H1 (cell line): ENCODE data around the gene DCLRE1B. TPM values are rescaled to one million over a fixed set of nuclear protein-coding genes. Genes with fewer than 3 reads are reported as not detected.

ENCODE experiments used
- BRCA1 ChIP-seq: IDR thresholded peaks from 2 replicates; pipeline ENCODE4 v1.6.1; 2012; ENCODE audit warnings: low read depth, low read length, improper control_type of control experiment
- EGR1 ChIP-seq: IDR thresholded peaks from 2 replicates; pipeline ENCODE4 v1.6.1; 2011; ENCODE audit warnings: low read depth, low read length, borderline replicate concordance
- NANOG ChIP-seq: IDR thresholded peaks from 2 replicates; pipeline ENCODE4 v1.6.1; 2011; ENCODE audit warnings: low read length, low read depth, mild to moderate bottlenecking, inconsistent platforms; ENCODE audit not compliant: insufficient read depth, poor library complexity, severe bottlenecking
- RAD21 ChIP-seq, 2 experiments: IDR thresholded peaks in 1 of 2; conservative IDR thresholded peaks in 1 of 2; 2 replicates each; pipeline ENCODE4 v1.6.1; 2011; ENCODE audit warnings: low read depth in 2 of 2, low read length in 2 of 2, improper control_type of control experiment in 1 of 2, inconsistent platforms in 1 of 2, mild to moderate bottlenecking in 1 of 2, moderate library complexity in 1 of 2
- RBBP5 ChIP-seq: IDR thresholded peaks from 2 replicates; pipeline ENCODE4 v1.7.1; 2012; ENCODE audit warnings: low read depth, mild to moderate bottlenecking, inconsistent platforms, low read length, moderate library complexity, borderline replicate concordance
- RXRA ChIP-seq: IDR thresholded peaks from 2 replicates; pipeline ENCODE4 v1.6.1; 2011; ENCODE audit warnings: low read depth, mild to moderate bottlenecking, low read length, moderate library complexity; ENCODE audit not compliant: insufficient read depth
- TCF12 ChIP-seq: IDR thresholded peaks from 2 replicates; pipeline ENCODE4 v1.6.1; 2011; ENCODE audit warnings: low read depth, mild to moderate bottlenecking, low read length
- TEAD4 ChIP-seq: IDR thresholded peaks from 2 replicates; pipeline ENCODE4 v1.6.1; 2012; ENCODE audit warnings: low read depth, low read length, inconsistent platforms, mixed read lengths
- polyA plus RNA-seq, 7 experiments: library from polyadenylated mRNA; depleted of rRNA in 3 of 7; stranded (reverse) in 5 of 7; unstranded in 2 of 7; fragments of >200 nt in 5 of 7; fragments of 200-250 nt in 2 of 7; gene quantifications; 1 replicate in 5 of 7; 2 replicates in 1 of 7; 4 replicates in 1 of 7; pipeline versions ENCODE4 v1.2.1 to v1.2.3, GENCODE V29; 2011 to 2013; ENCODE audit warnings: missing spikeins in 2 of 7, mixed read lengths in 2 of 7
- total RNA-seq: library from RNA; stranded (reverse); fragmentation: NEBNext Ultra II Directional; extraction: Animal tissue kit (Norgen Biotek cat#: 25700); gene quantifications from 2 replicates; pipeline ENCODE4 v1.2.1, GENCODE V29; 2021
- TF ChIP-seq, protein P1 (sequence below): fragments of 300-600 bp; sonication (generic); IDR thresholded peaks from 2 replicates; pipeline ENCODE4 v1.7.1; 2012; ENCODE audit warnings: low read length, moderate library complexity, mild to moderate bottlenecking, inconsistent platforms; ENCODE audit not compliant: insufficient replicate concordance

Gene DCLRE1B
- total and polyA plus RNA-seq, 2 of the 8 experiments (the other 6 are each of a cell fraction or from before 2014, with no cell fraction given), result 5.5 to 11.0 TPM

- no peak for TF ChIP-seq BRCA1
- no peak for TF ChIP-seq EGR1
- no peak for TF ChIP-seq RBBP5
- peak; percentile 29 to 37; a peak in 2 of 4 replicates for TF ChIP-seq RAD21 (IDR thresholded peaks at IDR 0.05 in 1 of 2, conservative IDR thresholded peaks at IDR 0.05 in 1 of 2; ENCODE audit: low read depth in 2 of 2, low read length in 2 of 2)
- no peak for TF ChIP-seq TEAD4
- no peak for TF ChIP-seq TCF12
- TF ChIP-seq, protein P1, sequence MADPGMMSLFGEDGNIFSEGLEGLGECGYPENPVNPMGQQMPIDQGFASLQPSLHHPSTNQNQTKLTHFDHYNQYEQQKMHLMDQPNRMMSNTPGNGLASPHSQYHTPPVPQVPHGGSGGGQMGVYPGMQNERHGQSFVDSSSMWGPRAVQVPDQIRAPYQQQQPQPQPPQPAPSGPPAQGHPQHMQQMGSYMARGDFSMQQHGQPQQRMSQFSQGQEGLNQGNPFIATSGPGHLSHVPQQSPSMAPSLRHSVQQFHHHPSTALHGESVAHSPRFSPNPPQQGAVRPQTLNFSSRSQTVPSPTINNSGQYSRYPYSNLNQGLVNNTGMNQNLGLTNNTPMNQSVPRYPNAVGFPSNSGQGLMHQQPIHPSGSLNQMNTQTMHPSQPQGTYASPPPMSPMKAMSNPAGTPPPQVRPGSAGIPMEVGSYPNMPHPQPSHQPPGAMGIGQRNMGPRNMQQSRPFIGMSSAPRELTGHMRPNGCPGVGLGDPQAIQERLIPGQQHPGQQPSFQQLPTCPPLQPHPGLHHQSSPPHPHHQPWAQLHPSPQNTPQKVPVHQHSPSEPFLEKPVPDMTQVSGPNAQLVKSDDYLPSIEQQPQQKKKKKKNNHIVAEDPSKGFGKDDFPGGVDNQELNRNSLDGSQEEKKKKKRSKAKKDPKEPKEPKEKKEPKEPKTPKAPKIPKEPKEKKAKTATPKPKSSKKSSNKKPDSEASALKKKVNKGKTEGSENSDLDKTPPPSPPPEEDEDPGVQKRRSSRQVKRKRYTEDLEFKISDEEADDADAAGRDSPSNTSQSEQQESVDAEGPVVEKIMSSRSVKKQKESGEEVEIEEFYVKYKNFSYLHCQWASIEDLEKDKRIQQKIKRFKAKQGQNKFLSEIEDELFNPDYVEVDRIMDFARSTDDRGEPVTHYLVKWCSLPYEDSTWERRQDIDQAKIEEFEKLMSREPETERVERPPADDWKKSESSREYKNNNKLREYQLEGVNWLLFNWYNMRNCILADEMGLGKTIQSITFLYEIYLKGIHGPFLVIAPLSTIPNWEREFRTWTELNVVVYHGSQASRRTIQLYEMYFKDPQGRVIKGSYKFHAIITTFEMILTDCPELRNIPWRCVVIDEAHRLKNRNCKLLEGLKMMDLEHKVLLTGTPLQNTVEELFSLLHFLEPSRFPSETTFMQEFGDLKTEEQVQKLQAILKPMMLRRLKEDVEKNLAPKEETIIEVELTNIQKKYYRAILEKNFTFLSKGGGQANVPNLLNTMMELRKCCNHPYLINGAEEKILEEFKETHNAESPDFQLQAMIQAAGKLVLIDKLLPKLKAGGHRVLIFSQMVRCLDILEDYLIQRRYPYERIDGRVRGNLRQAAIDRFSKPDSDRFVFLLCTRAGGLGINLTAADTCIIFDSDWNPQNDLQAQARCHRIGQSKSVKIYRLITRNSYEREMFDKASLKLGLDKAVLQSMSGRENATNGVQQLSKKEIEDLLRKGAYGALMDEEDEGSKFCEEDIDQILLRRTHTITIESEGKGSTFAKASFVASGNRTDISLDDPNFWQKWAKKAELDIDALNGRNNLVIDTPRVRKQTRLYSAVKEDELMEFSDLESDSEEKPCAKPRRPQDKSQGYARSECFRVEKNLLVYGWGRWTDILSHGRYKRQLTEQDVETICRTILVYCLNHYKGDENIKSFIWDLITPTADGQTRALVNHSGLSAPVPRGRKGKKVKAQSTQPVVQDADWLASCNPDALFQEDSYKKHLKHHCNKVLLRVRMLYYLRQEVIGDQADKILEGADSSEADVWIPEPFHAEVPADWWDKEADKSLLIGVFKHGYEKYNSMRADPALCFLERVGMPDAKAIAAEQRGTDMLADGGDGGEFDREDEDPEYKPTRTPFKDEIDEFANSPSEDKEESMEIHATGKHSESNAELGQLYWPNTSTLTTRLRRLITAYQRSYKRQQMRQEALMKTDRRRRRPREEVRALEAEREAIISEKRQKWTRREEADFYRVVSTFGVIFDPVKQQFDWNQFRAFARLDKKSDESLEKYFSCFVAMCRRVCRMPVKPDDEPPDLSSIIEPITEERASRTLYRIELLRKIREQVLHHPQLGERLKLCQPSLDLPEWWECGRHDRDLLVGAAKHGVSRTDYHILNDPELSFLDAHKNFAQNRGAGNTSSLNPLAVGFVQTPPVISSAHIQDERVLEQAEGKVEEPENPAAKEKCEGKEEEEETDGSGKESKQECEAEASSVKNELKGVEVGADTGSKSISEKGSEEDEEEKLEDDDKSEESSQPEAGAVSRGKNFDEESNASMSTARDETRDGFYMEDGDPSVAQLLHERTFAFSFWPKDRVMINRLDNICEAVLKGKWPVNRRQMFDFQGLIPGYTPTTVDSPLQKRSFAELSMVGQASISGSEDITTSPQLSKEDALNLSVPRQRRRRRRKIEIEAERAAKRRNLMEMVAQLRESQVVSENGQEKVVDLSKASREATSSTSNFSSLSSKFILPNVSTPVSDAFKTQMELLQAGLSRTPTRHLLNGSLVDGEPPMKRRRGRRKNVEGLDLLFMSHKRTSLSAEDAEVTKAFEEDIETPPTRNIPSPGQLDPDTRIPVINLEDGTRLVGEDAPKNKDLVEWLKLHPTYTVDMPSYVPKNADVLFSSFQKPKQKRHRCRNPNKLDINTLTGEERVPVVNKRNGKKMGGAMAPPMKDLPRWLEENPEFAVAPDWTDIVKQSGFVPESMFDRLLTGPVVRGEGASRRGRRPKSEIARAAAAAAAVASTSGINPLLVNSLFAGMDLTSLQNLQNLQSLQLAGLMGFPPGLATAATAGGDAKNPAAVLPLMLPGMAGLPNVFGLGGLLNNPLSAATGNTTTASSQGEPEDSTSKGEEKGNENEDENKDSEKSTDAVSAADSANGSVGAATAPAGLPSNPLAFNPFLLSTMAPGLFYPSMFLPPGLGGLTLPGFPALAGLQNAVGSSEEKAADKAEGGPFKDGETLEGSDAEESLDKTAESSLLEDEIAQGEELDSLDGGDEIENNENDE, result no peak
- no peak for TF ChIP-seq RXRA
- TF ChIP-seq NANOG, result no peak
These were observed 58.3 kb downstream of the DCLRE1B start (continued) for GRCh38 chr1:113963281-113963906.
